Measurements from ENCODE around the gene ELAC2. TPM values are rescaled to one million over a fixed set of nuclear protein-coding genes. Genes with fewer than 3 reads are reported as not detected.

Gene ELAC2
- total RNA-seq, 5 donors from 2014 or later (not counting 1 experiment from before 2014, with no cell fraction given): 62.5 to 71.6 (median 66.4) TPM

DNA sequence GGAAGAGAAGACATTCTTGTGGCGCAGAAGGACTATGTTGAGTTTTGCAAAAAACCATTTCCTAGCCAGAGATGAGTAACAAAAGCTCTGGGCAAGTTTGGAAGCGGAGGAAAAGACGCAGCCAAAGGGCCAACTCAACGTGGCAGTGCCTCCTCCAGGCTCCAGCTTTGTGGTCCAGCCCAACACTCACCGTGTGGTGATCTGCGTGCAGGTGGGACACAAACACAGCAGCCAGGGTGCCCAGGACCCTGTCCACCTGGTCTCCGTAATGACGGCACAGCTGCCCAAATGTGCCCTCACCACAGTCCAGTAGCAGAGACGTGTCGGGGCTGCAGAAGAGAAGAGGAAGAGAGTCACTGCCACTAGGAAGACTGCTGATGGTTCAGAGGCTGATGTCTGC lies 21.5 kb downstream of the ELAC2 start:
- POLR2A ChIA-PET: no interaction called here
- Mint-ChIP-seq H3K36me3 (peaks cover 66% of the 10 kb centered on the region), H3K27me3 (no peaks in the 10 kb centered on the region), H3K4me1 (no peaks in the 10 kb centered on the region), H3K27ac (no peak overlapping the region), H3K9me3 (no peaks in the 10 kb centered on the region), H3K4me3 (no peak overlapping the region)
- no peak overlapping the region for H3K27ac ChIP-seq (ENCODE audit: low read length)
- ATAC-seq (replicated peaks in 1 of 4) (no peak), DNase-seq (no peak)
- CTCF ChIA-PET: no interaction called here
- peaks cover 35 to 97% of the 10 kb centered on the region in 2 donors for H3K36me3 ChIP-seq (ENCODE audit: control insufficient read depth in 2 of 2, extremely low read depth in 1 of 2, insufficient read depth in 1 of 2, low read length in 1 of 2)
- no peaks in the 10 kb centered on the region for H3K9me3 ChIP-seq
- no peaks in the 10 kb centered on the region for H3K4me1 ChIP-seq (ENCODE audit: control insufficient read depth in 1 of 2, extremely low read depth in 1 of 2, insufficient read depth in 2 of 2, low read length in 2 of 2)
- no peak overlapping the region for H3K4me3 ChIP-seq (ENCODE audit: control insufficient read depth in 1 of 2, extremely low read depth in 1 of 2, low read length in 1 of 2)
- WGBS (ENCODE audit: insufficient coverage): 97% methylated on average over 7 of the region's 10 CpGs
- no peaks in the 10 kb centered on the region for H3K27me3 ChIP-seq (replicated peaks in 1 of 2; ENCODE audit: control insufficient read depth in 2 of 2, extremely low read depth in 1 of 2, insufficient read depth in 2 of 2, low read length in 1 of 2)

DNA sequence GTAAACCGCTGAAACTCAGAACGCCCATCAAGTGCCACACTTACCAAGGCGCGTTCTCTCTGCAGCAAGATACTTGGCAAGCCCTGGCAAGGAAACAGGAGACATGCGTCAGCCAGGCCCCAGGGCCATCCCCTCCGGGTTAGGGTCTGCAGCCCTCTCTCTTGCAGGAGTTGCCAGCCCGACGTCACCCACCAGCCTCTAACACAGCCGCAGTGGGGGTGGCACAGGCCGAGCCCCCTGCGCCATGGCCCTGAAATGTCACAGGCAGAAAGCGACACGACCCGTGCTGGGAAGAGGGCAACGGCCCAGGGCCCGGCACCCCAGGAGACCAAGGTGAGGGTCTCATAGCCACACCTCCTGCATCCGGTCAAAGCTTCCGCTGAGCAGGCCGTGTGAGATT lies 21.9 kb downstream of the ELAC2 start:
- H3K4me3 ChIP-seq (ENCODE audit: control insufficient read depth in 1 of 2, extremely low read depth in 1 of 2, low read length in 1 of 2): no peak overlapping the region
- ATAC-seq (replicated peaks in 1 of 4) (no peak), DNase-seq (no peak)
- no peak overlapping the region for H3K4me3 Mint-ChIP-seq
- POLR2A ChIA-PET: no interaction called here
- CTCF ChIA-PET: no interaction called here
- peaks cover 69% of the 10 kb centered on the region for H3K36me3 Mint-ChIP-seq
- no peaks in the 10 kb centered on the region for H3K4me1 Mint-ChIP-seq
- H3K27me3 Mint-ChIP-seq: no peaks in the 10 kb centered on the region
- H3K27ac ChIP-seq (ENCODE audit: low read length): no peak overlapping the region
- H3K9me3 ChIP-seq: no peaks in the 10 kb centered on the region
- 96% methylated on average over 19 of the region's 19 CpGs for WGBS (ENCODE audit: insufficient coverage)
- H3K27ac Mint-ChIP-seq: no peak overlapping the region
- H3K4me1 ChIP-seq (ENCODE audit: control insufficient read depth in 1 of 2, extremely low read depth in 1 of 2, insufficient read depth in 2 of 2, low read length in 2 of 2): no peaks in the 10 kb centered on the region
- no peaks in the 10 kb centered on the region for H3K9me3 Mint-ChIP-seq
- peaks cover 35 to 96% of the 10 kb centered on the region in 2 donors for H3K36me3 ChIP-seq (ENCODE audit: control insufficient read depth in 2 of 2, extremely low read depth in 1 of 2, insufficient read depth in 1 of 2, low read length in 1 of 2)
- no peaks in the 10 kb centered on the region for H3K27me3 ChIP-seq (replicated peaks in 1 of 2; ENCODE audit: control insufficient read depth in 2 of 2, extremely low read depth in 1 of 2, insufficient read depth in 2 of 2, low read length in 1 of 2)

DNA sequence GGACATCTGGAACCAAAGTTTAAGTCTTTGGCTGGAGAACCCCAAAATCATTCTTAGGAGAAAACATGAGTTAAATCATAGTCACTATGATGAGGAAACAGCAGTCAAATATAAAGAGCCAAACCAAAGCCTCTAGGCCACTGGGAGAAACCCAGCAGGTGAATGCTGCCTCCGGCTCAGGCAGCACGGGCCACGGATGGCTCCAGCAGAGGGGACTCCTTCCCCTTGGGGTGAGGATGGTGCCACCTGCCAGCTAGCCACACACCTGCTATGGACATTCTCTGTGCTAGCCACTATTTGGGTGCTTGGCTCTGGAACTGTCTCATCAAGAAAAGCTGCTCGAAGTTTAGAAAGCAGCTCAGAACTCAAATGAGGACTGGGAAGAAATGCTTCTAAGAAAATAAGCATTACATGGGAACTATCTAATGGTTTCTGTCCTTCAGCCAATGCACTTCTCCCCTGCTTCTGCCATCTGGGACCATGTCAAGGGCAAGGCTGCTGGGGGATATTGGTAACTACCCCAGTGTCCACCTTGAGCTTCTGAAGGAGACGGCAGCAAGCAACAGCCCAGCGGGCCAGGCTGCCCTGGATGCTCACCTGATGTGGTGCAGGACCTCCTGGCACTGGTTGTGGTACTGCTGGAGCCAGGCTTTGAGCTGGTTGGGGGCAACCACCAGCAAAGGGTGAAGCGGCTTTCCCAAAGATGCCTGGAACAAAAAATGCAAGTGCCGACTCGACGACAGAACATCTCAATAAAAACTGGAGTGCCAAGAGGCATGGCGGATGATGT lies 22.5 kb downstream of the ELAC2 start:
- no peaks in the 10 kb centered on the region for H3K4me1 ChIP-seq (ENCODE audit: control insufficient read depth in 1 of 2, extremely low read depth in 1 of 2, insufficient read depth in 2 of 2, low read length in 2 of 2)
- H3K9me3 ChIP-seq: no peaks in the 10 kb centered on the region
- Mint-ChIP-seq H3K27ac (no peak overlapping the region), H3K4me3 (no peak overlapping the region), H3K36me3 (peaks cover 70% of the 10 kb centered on the region), H3K27me3 (no peaks in the 10 kb centered on the region), H3K4me1 (no peaks in the 10 kb centered on the region), H3K9me3 (no peaks in the 10 kb centered on the region)
- no peaks in the 10 kb centered on the region for H3K27me3 ChIP-seq (replicated peaks in 1 of 2; ENCODE audit: control insufficient read depth in 2 of 2, extremely low read depth in 1 of 2, insufficient read depth in 2 of 2, low read length in 1 of 2)
- ChIA-PET POLR2A (no interaction called here), CTCF (no interaction called here)
- no peak overlapping the region for H3K27ac ChIP-seq (ENCODE audit: low read length)
- H3K4me3 ChIP-seq (ENCODE audit: control insufficient read depth in 1 of 2, extremely low read depth in 1 of 2, low read length in 1 of 2): no peak overlapping the region
- H3K36me3 ChIP-seq (ENCODE audit: control insufficient read depth in 2 of 2, extremely low read depth in 1 of 2, insufficient read depth in 1 of 2, low read length in 1 of 2): peaks cover 35 to 96% of the 10 kb centered on the region in 2 donors
- DNase-seq: no peak
- WGBS (ENCODE audit: insufficient coverage): 95% methylated on average over 11 of the region's 11 CpGs
- ATAC-seq (replicated peaks in 1 of 4): no peak

DNA sequence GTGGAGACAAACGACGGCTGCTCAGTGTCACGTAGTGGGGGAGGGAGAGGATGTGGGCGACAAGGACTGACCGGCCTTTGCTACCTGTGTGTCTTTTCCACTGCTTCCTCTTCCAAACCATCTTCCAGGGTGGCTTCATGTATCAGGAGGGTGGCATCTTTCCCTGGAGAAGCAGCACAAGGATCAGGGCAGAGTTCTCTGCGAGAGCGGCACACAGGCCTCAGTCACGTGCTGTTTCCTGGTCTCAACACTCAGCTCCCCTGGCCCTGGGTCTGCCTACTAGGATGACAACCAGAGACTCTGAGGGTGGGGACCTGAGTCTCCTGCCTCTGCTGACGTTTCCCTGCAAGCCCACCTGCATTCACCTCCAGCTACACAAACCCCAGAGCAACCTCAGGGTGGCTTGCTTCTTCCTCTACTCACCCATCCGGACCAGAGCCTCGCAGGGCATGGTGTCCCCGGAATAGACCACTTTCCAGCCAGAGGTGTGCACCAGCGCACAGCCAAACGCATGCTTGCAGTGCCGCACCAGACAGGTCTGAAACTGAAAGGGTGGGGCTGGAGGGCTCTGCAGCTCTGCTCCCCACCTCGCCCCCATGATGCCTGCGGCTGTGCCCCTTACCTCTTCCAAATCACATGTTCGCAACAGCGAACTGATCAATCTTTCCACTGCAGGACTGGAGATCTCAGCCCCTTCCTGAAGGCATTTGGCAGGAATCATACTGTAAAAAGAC lies 23.3 kb downstream of the ELAC2 start:
- Histone ChIP-seq H3K9me3 (no peaks in the 10 kb centered on the region), H3K36me3 (ENCODE audit: control insufficient read depth in 2 of 2, extremely low read depth in 1 of 2, insufficient read depth in 1 of 2, low read length in 1 of 2) (peaks cover 30 to 93% of the 10 kb centered on the region in 2 donors), H3K27me3 (replicated peaks in 1 of 2; ENCODE audit: control insufficient read depth in 2 of 2, extremely low read depth in 1 of 2, insufficient read depth in 2 of 2, low read length in 1 of 2) (no peaks in the 10 kb centered on the region), H3K4me3 (ENCODE audit: control insufficient read depth in 1 of 2, extremely low read depth in 1 of 2, low read length in 1 of 2) (no peak overlapping the region), H3K4me1 (ENCODE audit: control insufficient read depth in 1 of 2, extremely low read depth in 1 of 2, insufficient read depth in 2 of 2, low read length in 2 of 2) (no peaks in the 10 kb centered on the region), H3K27ac (ENCODE audit: low read length) (no peak overlapping the region)
- 93% methylated on average over 11 of the region's 19 CpGs for WGBS (ENCODE audit: insufficient coverage)
- Mint-ChIP-seq H3K9me3 (no peaks in the 10 kb centered on the region), H3K4me3 (no peak overlapping the region), H3K27ac (no peak overlapping the region), H3K27me3 (no peaks in the 10 kb centered on the region), H3K36me3 (peaks cover 78% of the 10 kb centered on the region), H3K4me1 (no peaks in the 10 kb centered on the region)
- ATAC-seq (replicated peaks in 1 of 4) (no peak), DNase-seq (no peak)
- ChIA-PET POLR2A (no interaction called here), CTCF (no interaction called here)

DNA sequence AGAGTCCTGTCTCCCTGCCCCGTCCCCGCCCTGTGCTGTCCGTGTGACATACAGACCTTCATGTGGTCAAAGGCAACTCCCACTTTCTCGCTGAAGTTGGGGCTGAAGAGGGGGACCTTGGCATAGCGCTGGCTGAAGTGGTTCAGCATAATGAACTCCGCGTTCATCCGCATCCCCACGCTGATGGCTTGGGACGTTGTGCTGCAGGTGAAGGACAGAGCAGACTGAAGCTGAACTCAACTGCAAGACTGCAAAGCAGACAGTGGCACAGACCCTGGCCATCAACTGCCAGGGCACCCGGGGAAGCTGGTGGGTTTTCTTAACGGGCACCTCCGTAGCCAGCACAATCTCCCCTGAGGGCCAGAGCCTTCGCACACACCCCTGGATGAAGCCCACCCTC lies 24.2 kb downstream of the ELAC2 start:
- H3K27me3 ChIP-seq (replicated peaks in 1 of 2; ENCODE audit: control insufficient read depth in 2 of 2, extremely low read depth in 1 of 2, insufficient read depth in 2 of 2, low read length in 1 of 2): no peaks in the 10 kb centered on the region
- H3K4me1 Mint-ChIP-seq: no peaks in the 10 kb centered on the region
- H3K36me3 ChIP-seq (ENCODE audit: control insufficient read depth in 2 of 2, extremely low read depth in 1 of 2, insufficient read depth in 1 of 2, low read length in 1 of 2): peaks cover 30 to 84% of the 10 kb centered on the region in 2 donors
- H3K9me3 ChIP-seq: no peaks in the 10 kb centered on the region
- H3K4me3 Mint-ChIP-seq: no peak overlapping the region
- CTCF ChIA-PET: no interaction called here
- ATAC-seq (replicated peaks in 1 of 4): no peak
- H3K27ac Mint-ChIP-seq: no peak overlapping the region
- DNase-seq: no peak
- POLR2A ChIA-PET: no interaction called here
- H3K4me3 ChIP-seq (ENCODE audit: control insufficient read depth in 1 of 2, extremely low read depth in 1 of 2, low read length in 1 of 2): no peak overlapping the region
- H3K4me1 ChIP-seq (ENCODE audit: control insufficient read depth in 1 of 2, extremely low read depth in 1 of 2, insufficient read depth in 2 of 2, low read length in 2 of 2): no peaks in the 10 kb centered on the region
- 93% methylated on average over 13 of the region's 14 CpGs for WGBS (ENCODE audit: insufficient coverage)
- H3K9me3 Mint-ChIP-seq: no peaks in the 10 kb centered on the region
- no peaks in the 10 kb centered on the region for H3K27me3 Mint-ChIP-seq
- H3K27ac ChIP-seq (ENCODE audit: low read length): no peak overlapping the region
- peaks cover 72% of the 10 kb centered on the region for H3K36me3 Mint-ChIP-seq

DNA sequence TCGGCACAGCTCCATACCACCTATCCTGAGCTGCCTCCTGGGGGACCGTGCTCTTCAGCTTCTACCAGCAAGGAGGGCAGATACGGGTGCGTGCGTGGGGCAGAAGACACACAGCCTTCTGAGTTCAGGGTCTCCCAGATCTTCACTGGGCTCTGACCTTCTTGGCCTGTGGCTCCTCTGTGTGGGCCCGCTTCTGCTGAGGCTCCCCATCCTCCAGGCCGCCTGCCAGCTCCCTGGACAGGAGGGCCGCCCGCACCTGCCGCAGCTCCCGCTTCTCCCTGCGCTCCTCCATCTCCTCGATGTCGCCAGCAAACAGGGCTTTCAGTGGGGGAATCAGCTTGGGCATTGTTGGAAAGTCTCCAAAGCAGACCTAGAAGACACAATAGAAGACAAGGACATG lies 25.2 kb downstream of the ELAC2 start:
- ChIA-PET POLR2A (no interaction called here), CTCF (no interaction called here)
- H3K36me3 ChIP-seq (ENCODE audit: control insufficient read depth in 2 of 2, extremely low read depth in 1 of 2, insufficient read depth in 1 of 2, low read length in 1 of 2): peaks cover 30 to 75% of the 10 kb centered on the region in 2 donors
- WGBS (ENCODE audit: insufficient coverage): 97% methylated on average over 13 of the region's 14 CpGs
- H3K4me3 ChIP-seq (ENCODE audit: control insufficient read depth in 1 of 2, extremely low read depth in 1 of 2, low read length in 1 of 2): no peak overlapping the region
- H3K27me3 ChIP-seq (replicated peaks in 1 of 2; ENCODE audit: control insufficient read depth in 2 of 2, extremely low read depth in 1 of 2, insufficient read depth in 2 of 2, low read length in 1 of 2): no peaks in the 10 kb centered on the region
- H3K9me3 ChIP-seq: no peaks in the 10 kb centered on the region
- Mint-ChIP-seq H3K4me1 (no peaks in the 10 kb centered on the region), H3K27ac (no peak overlapping the region), H3K4me3 (no peak overlapping the region), H3K9me3 (no peaks in the 10 kb centered on the region), H3K27me3 (no peaks in the 10 kb centered on the region), H3K36me3 (peaks cover 64% of the 10 kb centered on the region)
- H3K4me1 ChIP-seq (ENCODE audit: control insufficient read depth in 1 of 2, extremely low read depth in 1 of 2, insufficient read depth in 2 of 2, low read length in 2 of 2): no peaks in the 10 kb centered on the region
- DNase-seq (no peak), ATAC-seq (replicated peaks in 1 of 4) (peak in 1 of 4 experiments; percentile 28)
- H3K27ac ChIP-seq (ENCODE audit: low read length): no peak overlapping the region

All from T-cell (primary cell).